ENCODE measurements around the gene ZNF346. TPM values are rescaled to one million over a fixed set of nuclear protein-coding genes. Genes with fewer than 3 reads are reported as not detected.

ZNF346 gene
- total and polyA plus RNA-seq, 2 of the 13 experiments (the other 11 are each of a cell fraction or from before 2014, with no cell fraction given): 8.6 to 19.4 TPM

DNA sequence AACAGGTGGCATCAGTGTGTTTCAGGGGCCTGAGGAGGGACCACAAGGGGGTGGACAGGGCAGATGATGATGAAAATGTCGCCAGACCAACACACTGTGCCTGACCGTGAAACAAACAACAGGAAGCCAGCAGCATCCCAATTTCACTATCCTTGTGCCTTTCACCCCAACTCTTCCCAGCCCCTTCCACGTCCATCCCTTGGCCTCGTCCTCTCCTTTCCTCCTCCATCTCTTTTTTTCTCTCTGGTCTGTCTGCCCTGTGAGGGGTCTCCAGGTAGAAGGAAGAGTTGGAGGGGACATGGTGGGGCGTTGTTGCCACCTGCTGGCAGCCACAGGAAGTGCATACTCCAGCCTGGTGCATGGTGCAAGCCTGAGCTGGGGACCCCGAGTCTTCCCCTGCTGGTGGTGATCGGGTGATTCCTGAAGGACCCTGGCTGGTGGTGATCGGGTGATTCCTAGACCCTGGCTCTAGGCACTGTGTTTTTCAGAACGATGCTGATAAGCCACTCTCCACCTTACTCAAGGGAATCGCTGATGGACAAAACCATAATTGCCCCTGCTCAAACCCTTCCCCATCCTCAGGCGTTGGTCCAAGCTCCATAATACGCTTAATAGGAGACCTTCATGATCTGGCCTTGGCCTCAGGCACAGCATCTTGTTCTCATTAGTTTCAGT is 89.4 kb downstream of the ZNF346 start (continued):
- TF ChIP-seq ZNF281 (CRISPR knock-in tag; IDR thresholded peaks at IDR 0.05; ENCODE audit: borderline replicate concordance) (no peak), ZNF839 (CRISPR knock-in tag; IDR thresholded peaks at IDR 0.05; ENCODE audit: borderline replicate concordance) (no peak), PHF5A (CRISPR knock-in tag; IDR thresholded peaks at IDR 0.05; ENCODE audit: low read depth, unreplicated experiment) (no peak), ZNF615 (CRISPR knock-in tag; IDR thresholded peaks at IDR 0.05; ENCODE audit: borderline replicate concordance) (no peak), ZNF710 (CRISPR knock-in tag; IDR thresholded peaks at IDR 0.05; ENCODE audit: borderline replicate concordance) (peak; percentile 54; the same call in 1 of the 2 replicates), MED1 (CRISPR knock-in tag; IDR thresholded peaks at IDR 0.05) (peak; percentile 53; the same call in 1 of the 2 replicates), PREB (CRISPR knock-in tag; IDR thresholded peaks at IDR 0.05) (no peak), ASH2L (IDR thresholded peaks at IDR 0.05; ENCODE audit: insufficient read length, low read depth, low read length) (no peak), HMGXB4 (CRISPR knock-in tag; IDR thresholded peaks at IDR 0.05; ENCODE audit: borderline replicate concordance in 1 of 2, low read depth in 1 of 2) (peak; percentile 31 to 76; a peak in 2 of 4 replicates), MAZ (IDR thresholded peaks at IDR 0.05; ENCODE audit: borderline replicate concordance, low read depth, low read length) (no peak), MAZ (CRISPR knock-in tag; IDR thresholded peaks at IDR 0.05; ENCODE audit: low read depth) (peak; percentile 60; the same call in 1 of the 2 replicates), KAT8 (CRISPR knock-in tag; IDR thresholded peaks at IDR 0.05) (0 out of 2 replicates have a peak, but pooled peaks have one; percentile 19), IKZF5 (CRISPR knock-in tag; IDR thresholded peaks at IDR 0.05) (peak; percentile 35; the same call in 1 of the 2 replicates), HOXA3 (CRISPR knock-in tag; IDR thresholded peaks at IDR 0.05) (peak; percentile 43; the same call in 1 of the 2 replicates), ZNF788 (CRISPR knock-in tag; IDR thresholded peaks at IDR 0.05; ENCODE audit: borderline replicate concordance) (peak; percentile 39; the same call in 1 of the 2 replicates), ZNF891 (CRISPR knock-in tag; IDR thresholded peaks at IDR 0.05) (peak; percentile 79), ZNF878 (CRISPR knock-in tag; IDR thresholded peaks at IDR 0.05) (no peak), SRSF1 (optimal IDR thresholded peaks at IDR 0.05; ENCODE audit: low read depth, low read length) (no peak), REPIN1 (CRISPR knock-in tag; IDR thresholded peaks at IDR 0.05; ENCODE audit: borderline replicate concordance, low read depth) (peak; percentile 26; the same call in 1 of the 2 replicates)
